ENCODE data around the gene GPC3.
A peak's percentile ranks its signal among the peaks of the same experiment; 100 is the strongest.

GPC3 gene

GRCh38 chrX:133654811-133655210, 330.6 kb downstream of the GPC3 start:
- H3K4me1 ChIP-seq (ENCODE audit: insufficient read depth, insufficient read length) = no peaks in the 10 kb centered on the region
- no peaks in the 10 kb centered on the region for H3K36me3 ChIP-seq (ENCODE audit: insufficient read depth, insufficient read length, low read length)
- no peak overlapping the region for H3K9ac ChIP-seq (ENCODE audit: insufficient read length, low read depth)
- TF ChIP-seq YY1 (IDR thresholded peaks at IDR 0.05; ENCODE audit: insufficient read depth, insufficient read length) = no peak
- no peak for TF ChIP-seq SUZ12 (IDR thresholded peaks at IDR 0.05; ENCODE audit: extremely low read depth, insufficient read depth, insufficient read length)
- no peak for TF ChIP-seq ZNF274 (IDR thresholded peaks at IDR 0.05; ENCODE audit: low read depth, low read length)
- DNase-seq (ENCODE audit: low read depth, low spot score) = no peak
- no peak overlapping the region for H3K4me3 ChIP-seq (ENCODE audit: insufficient read length, low read depth)
- H3K9me3 ChIP-seq (ENCODE audit: insufficient read depth, low read length) = no peaks in the 10 kb centered on the region
- no peaks in the 10 kb centered on the region for H3K27me3 ChIP-seq (ENCODE audit: insufficient read depth, insufficient read length)

- no peak for DNase-seq (ENCODE audit: low read depth, low spot score)
- Histone ChIP-seq H3K4me1 (ENCODE audit: insufficient read depth, insufficient read length) (no peaks in the 10 kb centered on the region), H3K27me3 (ENCODE audit: insufficient read depth, insufficient read length) (no peaks in the 10 kb centered on the region), H3K4me3 (ENCODE audit: insufficient read length, low read depth) (no peak overlapping the region), H3K9ac (ENCODE audit: insufficient read length, low read depth) (no peak overlapping the region), H3K9me3 (ENCODE audit: insufficient read depth, low read length) (no peaks in the 10 kb centered on the region), H3K36me3 (ENCODE audit: insufficient read depth, insufficient read length, low read length) (no peaks in the 10 kb centered on the region)
- TF ChIP-seq ZNF274 (IDR thresholded peaks at IDR 0.05; ENCODE audit: low read depth, low read length) (no peak), SUZ12 (IDR thresholded peaks at IDR 0.05; ENCODE audit: extremely low read depth, insufficient read depth, insufficient read length) (no peak), YY1 (IDR thresholded peaks at IDR 0.05; ENCODE audit: insufficient read depth, insufficient read length) (no peak)
These were observed 332.0 kb downstream of the GPC3 start for GRCh38 chrX:133653358-133653757.

- no peak overlapping the region for H3K9ac ChIP-seq (ENCODE audit: insufficient read length, low read depth)
- no peaks in the 10 kb centered on the region for H3K36me3 ChIP-seq (ENCODE audit: insufficient read depth, insufficient read length, low read length)
- no peak for DNase-seq (ENCODE audit: low read depth, low spot score)
- H3K27me3 ChIP-seq (ENCODE audit: insufficient read depth, insufficient read length) = no peaks in the 10 kb centered on the region
- H3K9me3 ChIP-seq (ENCODE audit: insufficient read depth, low read length) = no peaks in the 10 kb centered on the region
- no peaks in the 10 kb centered on the region for H3K4me1 ChIP-seq (ENCODE audit: insufficient read depth, insufficient read length)
- TF ChIP-seq ZNF274 (IDR thresholded peaks at IDR 0.05; ENCODE audit: low read depth, low read length) = no peak
- TF ChIP-seq YY1 (IDR thresholded peaks at IDR 0.05; ENCODE audit: insufficient read depth, insufficient read length) = no peak
- TF ChIP-seq SUZ12 (IDR thresholded peaks at IDR 0.05; ENCODE audit: extremely low read depth, insufficient read depth, insufficient read length) = no peak
- H3K4me3 ChIP-seq (ENCODE audit: insufficient read length, low read depth) = no peak overlapping the region
These were observed 333.2 kb downstream of the GPC3 start for GRCh38 chrX:133652185-133652584.

DNA sequence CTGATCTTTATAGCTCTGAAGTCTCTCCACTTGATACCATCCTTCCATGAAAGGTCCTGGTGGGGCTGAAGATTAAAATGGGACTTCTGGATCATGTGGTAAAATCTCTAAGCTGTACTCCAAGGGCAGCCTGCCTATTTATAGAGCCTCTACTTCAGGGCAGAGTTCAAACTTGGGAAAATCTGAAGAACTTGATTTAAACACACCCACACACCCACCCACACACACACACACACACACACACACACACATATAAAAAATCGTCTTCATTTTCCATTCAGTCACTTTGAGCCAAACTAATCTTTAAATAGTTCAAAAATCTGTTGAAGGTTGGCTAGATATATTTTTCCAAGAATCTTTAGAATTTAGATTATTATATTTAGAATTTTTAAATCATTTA, 335.2 kb downstream of the GPC3 start:
- no peaks in the 10 kb centered on the region for H3K4me1 ChIP-seq (ENCODE audit: insufficient read depth, insufficient read length)
- H3K4me3 ChIP-seq (ENCODE audit: insufficient read length, low read depth) = no peak overlapping the region
- H3K36me3 ChIP-seq (ENCODE audit: insufficient read depth, insufficient read length, low read length) = no peaks in the 10 kb centered on the region
- H3K9ac ChIP-seq (ENCODE audit: insufficient read length, low read depth) = no peak overlapping the region
- DNase-seq (ENCODE audit: low read depth, low spot score) = no peak
- H3K27me3 ChIP-seq (ENCODE audit: insufficient read depth, insufficient read length) = no peaks in the 10 kb centered on the region
- TF ChIP-seq YY1 (IDR thresholded peaks at IDR 0.05; ENCODE audit: insufficient read depth, insufficient read length) (no peak), SUZ12 (IDR thresholded peaks at IDR 0.05; ENCODE audit: extremely low read depth, insufficient read depth, insufficient read length) (no peak)
- H3K9me3 ChIP-seq (ENCODE audit: insufficient read depth, low read length) = no peaks in the 10 kb centered on the region

- Histone ChIP-seq H3K4me1 (ENCODE audit: insufficient read depth, insufficient read length) (no peaks in the 10 kb centered on the region), H3K27me3 (ENCODE audit: insufficient read depth, insufficient read length) (no peaks in the 10 kb centered on the region), H3K4me3 (ENCODE audit: insufficient read length, low read depth) (no peak overlapping the region), H3K9ac (ENCODE audit: insufficient read length, low read depth) (no peak overlapping the region), H3K36me3 (ENCODE audit: insufficient read depth, insufficient read length, low read length) (no peaks in the 10 kb centered on the region), H3K9me3 (ENCODE audit: insufficient read depth, low read length) (no peaks in the 10 kb centered on the region)
- DNase-seq (ENCODE audit: low read depth, low spot score) = peak; percentile 66
- TF ChIP-seq YY1 (IDR thresholded peaks at IDR 0.05; ENCODE audit: insufficient read depth, insufficient read length) (no peak), SUZ12 (IDR thresholded peaks at IDR 0.05; ENCODE audit: extremely low read depth, insufficient read depth, insufficient read length) (no peak), ZNF274 (IDR thresholded peaks at IDR 0.05; ENCODE audit: low read depth, low read length) (no peak)
These were observed 335.7 kb downstream of the GPC3 start for GRCh38 chrX:133649651-133650050.

DNA sequence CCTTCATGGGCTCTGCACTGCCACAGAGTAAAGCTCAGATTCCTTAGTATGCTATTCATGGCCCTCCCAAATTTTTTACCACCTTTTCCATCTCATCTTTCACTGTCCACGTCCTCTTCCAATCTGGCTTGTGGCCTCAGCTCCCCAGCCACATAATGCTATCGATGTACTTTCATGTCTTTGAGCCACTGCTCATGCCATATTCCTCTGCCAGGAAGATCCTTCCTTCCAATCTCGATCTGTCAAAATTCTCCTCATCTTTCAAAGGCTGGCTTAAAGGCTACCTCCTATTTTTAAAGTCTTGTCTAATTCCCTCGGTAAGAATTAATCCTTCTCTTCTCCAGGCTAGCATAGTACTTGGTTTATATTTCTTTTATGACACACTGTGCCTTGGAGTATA, 336.8 kb downstream of the GPC3 start:
- no peak overlapping the region for H3K9ac ChIP-seq (ENCODE audit: insufficient read length, low read depth)
- H3K36me3 ChIP-seq (ENCODE audit: insufficient read depth, insufficient read length, low read length) = no peaks in the 10 kb centered on the region
- TF ChIP-seq ZNF274 (IDR thresholded peaks at IDR 0.05; ENCODE audit: low read depth, low read length) (no peak), YY1 (IDR thresholded peaks at IDR 0.05; ENCODE audit: insufficient read depth, insufficient read length) (no peak), SUZ12 (IDR thresholded peaks at IDR 0.05; ENCODE audit: extremely low read depth, insufficient read depth, insufficient read length) (no peak)
- no peak for DNase-seq (ENCODE audit: low read depth, low spot score)
- H3K9me3 ChIP-seq (ENCODE audit: insufficient read depth, low read length) = no peaks in the 10 kb centered on the region
- no peak overlapping the region for H3K4me3 ChIP-seq (ENCODE audit: insufficient read length, low read depth)
- no peaks in the 10 kb centered on the region for H3K4me1 ChIP-seq (ENCODE audit: insufficient read depth, insufficient read length)
- H3K27me3 ChIP-seq (ENCODE audit: insufficient read depth, insufficient read length) = no peaks in the 10 kb centered on the region

- no peaks in the 10 kb centered on the region for H3K9me3 ChIP-seq (ENCODE audit: insufficient read depth, low read length)
- H3K27me3 ChIP-seq (ENCODE audit: insufficient read depth, insufficient read length) = no peaks in the 10 kb centered on the region
- TF ChIP-seq YY1 (IDR thresholded peaks at IDR 0.05; ENCODE audit: insufficient read depth, insufficient read length) (no peak), SUZ12 (IDR thresholded peaks at IDR 0.05; ENCODE audit: extremely low read depth, insufficient read depth, insufficient read length) (no peak), ZNF274 (IDR thresholded peaks at IDR 0.05; ENCODE audit: low read depth, low read length) (no peak)
- H3K9ac ChIP-seq (ENCODE audit: insufficient read length, low read depth) = no peak overlapping the region
- no peaks in the 10 kb centered on the region for H3K36me3 ChIP-seq (ENCODE audit: insufficient read depth, insufficient read length, low read length)
- H3K4me3 ChIP-seq (ENCODE audit: insufficient read length, low read depth) = no peak overlapping the region
- no peaks in the 10 kb centered on the region for H3K4me1 ChIP-seq (ENCODE audit: insufficient read depth, insufficient read length)
- no peak for DNase-seq (ENCODE audit: low read depth, low spot score)
These were observed 338.7 kb downstream of the GPC3 start for GRCh38 chrX:133646719-133647116.
